HG02885 (cell line): ENCODE measurements around the gene LMX1B.

ENCODE experiments used
- ATAC-seq: cut with Tn5 transposase; IDR thresholded peaks from one replicate; pipeline ENCODE4 v1.9.1; 2021; ENCODE audit warnings: mild to moderate bottlenecking; ENCODE audit not compliant: unreplicated experiment, poor library complexity

Gene LMX1B

GRCh38 chr9:126674365-126675146, 60.8 kb downstream of the LMX1B start:
- ATAC-seq, result no peak

DNA sequence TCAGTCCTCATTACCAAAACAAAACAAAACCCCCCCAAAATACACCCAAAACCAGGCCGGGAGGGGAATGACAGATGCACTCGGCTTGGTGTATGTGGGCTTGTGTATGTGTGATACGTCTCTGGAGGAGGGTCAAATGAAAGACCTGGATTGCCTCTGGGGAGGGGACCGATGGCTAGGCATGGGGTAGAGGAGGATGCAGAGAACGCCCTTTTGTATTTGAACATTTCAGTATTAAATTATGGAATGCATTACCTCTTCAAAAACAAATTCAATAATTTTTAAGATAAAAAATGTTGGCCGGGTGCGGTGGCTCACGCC, 61.4 kb downstream of the LMX1B start:
- no peak for ATAC-seq

- no peak for ATAC-seq
Measured at GRCh38 chr9:126676102-126676684, 62.5 kb downstream of the LMX1B start.

- ATAC-seq, result no peak
Measured at GRCh38 chr9:126676685-126677143, 63.0 kb downstream of the LMX1B start.

DNA sequence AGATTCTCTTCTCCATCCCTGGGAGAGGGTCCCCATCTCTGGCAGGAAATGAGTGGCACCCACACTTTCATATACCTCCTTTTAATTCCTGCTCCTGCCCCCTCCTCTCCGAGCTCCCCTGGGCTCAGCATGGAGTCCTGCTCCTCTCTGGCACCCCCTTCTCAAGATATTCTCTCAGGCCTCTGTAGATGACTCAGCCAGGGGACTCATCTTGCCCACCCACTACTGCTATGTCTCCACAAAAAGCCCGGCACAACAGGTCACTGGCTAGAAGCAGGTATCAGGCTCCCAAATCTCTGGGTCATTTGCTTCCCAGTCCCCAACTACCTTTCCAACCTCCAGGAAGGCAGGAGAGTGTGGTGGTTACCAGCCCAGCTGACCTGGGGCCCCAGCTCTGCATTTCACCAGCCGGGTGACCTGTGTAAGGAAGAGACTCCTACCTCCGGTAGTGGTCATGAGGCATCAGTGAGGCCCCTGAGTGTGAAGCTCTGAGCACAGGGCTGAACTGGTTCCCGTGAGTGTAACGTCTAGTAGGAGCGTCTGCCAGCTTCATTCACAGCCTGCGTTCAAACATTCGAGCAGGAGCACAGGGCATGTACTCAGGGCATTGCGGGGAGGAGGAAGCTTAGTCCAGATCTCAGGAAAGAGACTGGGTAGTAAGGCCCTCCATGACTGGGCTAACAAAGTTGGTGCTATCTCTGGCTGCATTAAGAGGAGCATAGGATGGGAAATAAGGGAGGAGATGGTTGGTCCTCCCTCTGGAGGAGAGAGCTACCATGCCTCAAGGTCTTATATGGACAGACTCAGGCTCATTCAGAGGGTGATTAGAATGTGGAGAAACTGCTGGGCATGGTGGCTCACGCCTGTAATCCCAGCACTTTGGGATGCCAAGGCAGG, 63.7 kb downstream of the LMX1B start:
- ATAC-seq, result no peak

GRCh38 chr9:126678989-126679388, 65.3 kb downstream of the LMX1B start:
- ATAC-seq, result no peak

DNA sequence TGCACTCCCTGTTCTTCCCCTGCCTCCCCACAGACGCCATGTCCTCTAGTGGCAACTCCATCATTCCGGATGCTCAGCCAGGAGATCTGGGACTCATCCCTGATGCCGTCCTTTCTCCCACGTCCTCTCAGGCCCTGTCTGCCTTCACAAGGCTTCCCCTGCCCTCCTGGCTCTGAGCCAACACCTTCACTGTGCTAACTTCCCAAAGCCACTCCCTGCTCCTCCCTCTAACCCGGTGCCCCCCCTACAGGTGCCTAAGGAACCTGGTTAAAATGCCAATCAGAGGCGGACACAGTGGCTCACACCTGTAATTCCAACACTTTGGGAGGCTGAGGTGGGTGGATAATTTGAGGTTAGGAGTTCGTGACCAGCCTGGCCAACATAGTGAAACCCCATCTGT, 67.6 kb downstream of the LMX1B start:
- no peak for ATAC-seq

- no peak for ATAC-seq
Measured at GRCh38 chr9:126682113-126682810, 68.5 kb downstream of the LMX1B start.

DNA sequence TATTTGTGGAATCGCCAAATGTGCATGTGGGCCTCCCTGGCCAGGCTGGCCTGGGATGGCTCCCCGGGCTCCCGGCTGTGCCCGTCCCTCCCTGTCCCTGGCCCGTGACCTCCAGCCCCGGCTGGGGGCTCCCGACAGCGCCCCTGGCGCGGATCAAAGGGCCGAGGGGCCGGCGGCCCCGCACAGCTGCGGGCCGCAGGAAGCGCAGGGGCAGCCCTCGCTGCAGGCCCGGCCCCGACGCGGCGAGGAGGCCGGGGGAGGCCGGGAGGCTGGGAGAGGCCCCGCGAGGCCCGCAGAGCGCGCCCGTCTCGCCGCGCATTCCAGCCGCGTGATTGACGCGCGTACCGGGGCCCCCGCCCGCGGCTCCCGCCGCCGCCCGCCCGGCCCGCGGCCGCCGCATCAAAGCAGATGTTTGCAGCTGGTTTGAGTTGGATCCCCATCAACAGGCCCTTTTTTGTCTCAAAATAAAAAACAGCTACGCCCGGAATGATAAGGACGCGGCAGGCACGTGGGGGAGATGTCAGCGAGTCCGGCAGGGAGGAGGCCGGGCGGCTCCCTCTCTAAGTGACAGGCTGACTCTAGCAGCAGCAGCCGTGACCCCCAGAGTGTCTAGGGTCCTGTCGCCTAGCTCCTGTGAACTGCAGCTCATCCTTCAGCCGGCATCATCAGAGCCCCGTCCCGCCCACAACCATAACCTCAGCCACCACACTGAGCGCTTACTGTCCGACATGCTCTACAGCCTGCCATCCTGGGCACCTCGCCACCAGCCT, 69.4 kb downstream of the LMX1B start:
- no peak for ATAC-seq

- ATAC-seq, result no peak
Measured at GRCh38 chr9:126683698-126684044, 69.9 kb downstream of the LMX1B start.

DNA sequence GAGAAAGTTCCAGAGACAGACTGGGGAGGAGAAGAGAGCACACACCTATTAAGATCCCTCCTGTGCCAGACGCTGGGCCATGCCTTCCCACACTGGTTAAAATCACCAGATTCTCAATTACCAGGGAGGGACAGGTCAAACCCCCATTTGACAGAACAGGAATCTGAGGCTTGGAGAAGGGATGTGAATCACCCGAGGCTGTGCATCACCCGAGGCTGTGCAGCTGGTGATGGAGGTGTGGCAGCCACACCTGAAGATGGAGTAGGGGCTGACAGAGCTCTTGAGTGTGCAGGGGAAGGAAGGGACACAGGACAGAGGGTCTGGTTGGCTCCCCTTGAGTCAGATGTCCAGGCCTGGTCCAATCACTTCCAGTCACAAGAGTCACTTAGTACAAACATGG, 70.6 kb downstream of the LMX1B start:
- no peak for ATAC-seq

- no peak for ATAC-seq
Measured at GRCh38 chr9:126684965-126685465, 71.3 kb downstream of the LMX1B start.

DNA sequence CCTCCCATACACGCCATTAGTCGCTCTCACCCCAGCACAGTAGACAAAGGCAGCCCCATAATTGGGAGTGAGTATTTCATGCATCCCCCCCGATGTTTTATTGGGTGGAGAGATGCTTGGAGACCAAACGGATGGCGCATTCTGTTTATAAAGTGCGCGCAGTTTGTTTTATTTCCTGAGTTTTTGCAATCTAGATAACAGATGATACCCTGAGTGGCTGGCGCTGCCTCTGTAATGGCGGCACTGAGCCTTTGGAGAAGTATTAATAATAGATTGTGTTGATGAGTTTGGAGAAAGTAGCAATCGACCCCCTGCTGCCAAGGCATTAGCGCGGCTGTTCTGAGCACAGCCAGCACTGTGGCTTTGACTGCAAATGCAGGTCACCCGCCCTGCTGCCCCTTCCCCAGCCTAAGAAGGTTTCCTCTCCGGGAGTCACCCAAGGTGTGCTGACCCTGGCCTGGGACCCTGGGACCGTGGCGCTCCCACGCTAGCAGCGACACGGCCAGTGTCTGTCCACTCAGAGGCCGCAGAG, 74.3 kb downstream of the LMX1B start:
- ATAC-seq, result no peak

DNA sequence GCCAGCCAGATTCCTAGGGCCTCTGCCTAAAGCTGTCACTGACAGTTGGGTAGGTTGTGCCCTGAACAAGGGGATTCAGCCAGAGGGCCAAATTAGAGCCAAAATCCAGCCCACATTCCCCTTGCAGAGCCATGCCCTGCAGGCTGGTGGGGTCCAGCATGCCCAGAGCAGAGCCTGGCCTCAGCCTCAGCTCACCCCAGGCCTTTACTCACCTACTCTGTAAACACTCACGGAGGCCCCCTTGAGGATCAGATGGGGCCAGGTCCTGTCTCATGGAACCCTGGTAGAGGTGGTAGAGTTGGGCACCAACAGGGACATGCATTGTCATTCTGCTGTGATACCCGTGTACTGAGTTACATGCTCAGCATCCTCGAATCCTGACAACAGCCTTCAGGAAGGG, 74.9 kb downstream of the LMX1B start:
- ATAC-seq, result no peak

DNA sequence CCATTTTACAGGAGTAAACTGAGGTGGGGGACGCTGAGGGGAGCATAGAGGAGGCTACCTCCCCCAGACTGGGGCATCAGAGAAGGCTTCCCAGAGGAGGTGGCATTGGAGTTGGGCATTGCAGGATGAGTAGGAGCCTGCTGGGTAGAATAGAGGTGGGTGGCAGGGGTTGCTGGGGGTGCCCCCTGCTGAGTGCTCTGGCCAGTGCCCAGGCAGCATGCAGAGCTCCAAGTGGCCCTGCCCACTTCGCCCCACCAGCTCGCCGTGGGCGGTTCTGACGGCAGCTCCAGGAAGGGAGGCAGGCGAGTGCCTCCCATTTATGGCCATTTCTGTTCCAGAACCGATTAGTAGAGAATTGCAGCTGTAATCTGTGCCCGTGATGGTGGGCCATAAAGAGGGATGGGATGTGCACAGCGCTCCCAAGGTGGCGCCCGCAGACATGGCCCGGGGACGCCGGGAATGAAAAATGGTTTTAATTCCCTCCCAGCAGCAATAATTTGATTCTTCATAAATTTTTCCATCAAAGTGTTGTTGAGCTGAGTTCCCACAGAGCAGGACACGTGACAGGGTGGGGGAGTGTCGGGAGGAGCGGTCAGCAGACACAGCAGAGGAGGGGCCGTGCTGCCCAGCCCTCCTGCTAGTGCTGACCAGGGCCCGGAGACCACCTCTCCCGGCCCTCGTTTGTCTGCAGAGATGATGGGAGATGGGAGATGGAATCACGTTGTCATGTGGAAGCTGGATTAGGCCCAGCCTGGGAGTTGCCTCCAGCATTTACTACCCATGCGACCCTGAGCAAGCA, 75.5 kb downstream of the LMX1B start:
- no peak for ATAC-seq

- ATAC-seq, result no peak
Measured at GRCh38 chr9:126690431-126691051, 76.8 kb downstream of the LMX1B start.

GRCh38 chr9:126692041-126692758, 78.5 kb downstream of the LMX1B start:
- no peak for ATAC-seq
